Neural progenitor cell (in vitro differentiated cells): ENCODE results near the gene LELP1.

Source experiments
- EZH2 ChIP-seq: fragments of 200-600 bp; sonication (generic); IDR thresholded peaks from 2 replicates; pipeline ENCODE4 v1.6.1; 2017; ENCODE audit warnings: antibody characterized with exemption, mild to moderate bottlenecking, moderate library complexity
- EZH2phosphoT487 ChIP-seq: fragments of 200-600 bp; sonication (generic); IDR thresholded peaks from 2 replicates; pipeline ENCODE4 v1.6.1; 2017; ENCODE audit warnings: antibody characterized with exemption
- TF ChIP-seq, protein P1 (sequence below): fragments of 200-600 bp; sonication (generic); IDR thresholded peaks from 2 replicates; pipeline ENCODE4 v1.5.1; 2017; ENCODE audit warnings: antibody characterized with exemption, mild to moderate bottlenecking

DNA sequence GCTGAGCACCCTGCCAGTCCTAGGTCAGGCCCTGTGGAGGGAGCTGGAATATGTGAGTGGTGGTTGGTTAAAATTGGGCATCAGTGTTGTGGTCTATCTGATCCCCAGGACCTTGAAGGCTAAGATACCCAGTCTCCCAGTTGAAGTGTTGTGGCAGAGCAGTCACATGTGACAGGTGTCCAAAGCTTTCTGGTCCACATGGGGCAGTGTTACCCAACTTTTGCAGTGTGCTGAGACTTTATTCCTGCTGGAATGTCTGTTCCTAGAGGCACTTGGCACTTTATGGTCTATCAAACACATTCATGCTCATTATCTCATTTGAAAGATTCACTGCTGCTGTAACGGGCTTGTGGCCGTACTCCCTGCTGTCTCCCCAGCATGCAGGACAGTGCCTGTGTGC lies 35.3 kb downstream of the LELP1 start:
- TF ChIP-seq, protein P1, sequence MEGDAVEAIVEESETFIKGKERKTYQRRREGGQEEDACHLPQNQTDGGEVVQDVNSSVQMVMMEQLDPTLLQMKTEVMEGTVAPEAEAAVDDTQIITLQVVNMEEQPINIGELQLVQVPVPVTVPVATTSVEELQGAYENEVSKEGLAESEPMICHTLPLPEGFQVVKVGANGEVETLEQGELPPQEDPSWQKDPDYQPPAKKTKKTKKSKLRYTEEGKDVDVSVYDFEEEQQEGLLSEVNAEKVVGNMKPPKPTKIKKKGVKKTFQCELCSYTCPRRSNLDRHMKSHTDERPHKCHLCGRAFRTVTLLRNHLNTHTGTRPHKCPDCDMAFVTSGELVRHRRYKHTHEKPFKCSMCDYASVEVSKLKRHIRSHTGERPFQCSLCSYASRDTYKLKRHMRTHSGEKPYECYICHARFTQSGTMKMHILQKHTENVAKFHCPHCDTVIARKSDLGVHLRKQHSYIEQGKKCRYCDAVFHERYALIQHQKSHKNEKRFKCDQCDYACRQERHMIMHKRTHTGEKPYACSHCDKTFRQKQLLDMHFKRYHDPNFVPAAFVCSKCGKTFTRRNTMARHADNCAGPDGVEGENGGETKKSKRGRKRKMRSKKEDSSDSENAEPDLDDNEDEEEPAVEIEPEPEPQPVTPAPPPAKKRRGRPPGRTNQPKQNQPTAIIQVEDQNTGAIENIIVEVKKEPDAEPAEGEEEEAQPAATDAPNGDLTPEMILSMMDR: no peak
- TF ChIP-seq EZH2: no peak
- no peak for TF ChIP-seq EZH2phosphoT487
